ENCODE data around the gene SYNDIG1.

- TF ChIP-seq, protein P1, sequence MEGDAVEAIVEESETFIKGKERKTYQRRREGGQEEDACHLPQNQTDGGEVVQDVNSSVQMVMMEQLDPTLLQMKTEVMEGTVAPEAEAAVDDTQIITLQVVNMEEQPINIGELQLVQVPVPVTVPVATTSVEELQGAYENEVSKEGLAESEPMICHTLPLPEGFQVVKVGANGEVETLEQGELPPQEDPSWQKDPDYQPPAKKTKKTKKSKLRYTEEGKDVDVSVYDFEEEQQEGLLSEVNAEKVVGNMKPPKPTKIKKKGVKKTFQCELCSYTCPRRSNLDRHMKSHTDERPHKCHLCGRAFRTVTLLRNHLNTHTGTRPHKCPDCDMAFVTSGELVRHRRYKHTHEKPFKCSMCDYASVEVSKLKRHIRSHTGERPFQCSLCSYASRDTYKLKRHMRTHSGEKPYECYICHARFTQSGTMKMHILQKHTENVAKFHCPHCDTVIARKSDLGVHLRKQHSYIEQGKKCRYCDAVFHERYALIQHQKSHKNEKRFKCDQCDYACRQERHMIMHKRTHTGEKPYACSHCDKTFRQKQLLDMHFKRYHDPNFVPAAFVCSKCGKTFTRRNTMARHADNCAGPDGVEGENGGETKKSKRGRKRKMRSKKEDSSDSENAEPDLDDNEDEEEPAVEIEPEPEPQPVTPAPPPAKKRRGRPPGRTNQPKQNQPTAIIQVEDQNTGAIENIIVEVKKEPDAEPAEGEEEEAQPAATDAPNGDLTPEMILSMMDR (IDR thresholded peaks at IDR 0.05; ENCODE audit: insufficient read depth, low read depth, low read length) = no peak
- no peak for TF ChIP-seq EZH2 (IDR thresholded peaks at IDR 0.05; ENCODE audit: insufficient read depth, low read length)
Observed at GRCh38 chr20:24458436-24458835, 11.0 kb upstream of the SYNDIG1 start.

Measured in astrocyte (in vitro differentiated cells and primary cell).